K562 (cell line): ENCODE measurements around the gene MYH9. TPM values are rescaled to one million over a fixed set of nuclear protein-coding genes. Genes with fewer than 3 reads are reported as not detected.

Experiments used
- CBFA2T3 ChIP-seq: fragments of 450-650 bp; IDR thresholded peaks from 2 replicates; pipeline ENCODE4 v1.6.1; 2017
- DPF2 ChIP-seq: fragments of 450-650 bp; IDR thresholded peaks from 2 replicates; pipeline ENCODE4 v1.6.1; 2016
- KDM1A ChIP-seq, 2 experiments: fragments of 450-650 bp; IDR thresholded peaks; 2 replicates each; pipeline ENCODE4 v1.6.1; 2016; ENCODE audit warnings: mild to moderate bottlenecking in 2 of 2
- MAFK ChIP-seq: IDR thresholded peaks from 2 replicates; pipeline ENCODE4 v1.6.1; 2011; ENCODE audit warnings: low read length, improper control_type of control experiment
- MYC ChIP-seq, 2 experiments: fragments of 250-450 bp in 1 of 2; sonication (Bioruptor Pico) in 1 of 2; IDR thresholded peaks; 2 replicates each; pipeline versions ENCODE4 v1.5.1 to v1.6.1; 2012 to 2021; ENCODE audit warnings: low read depth in 2 of 2, borderline replicate concordance in 1 of 2, improper control_type of control experiment in 1 of 2, low read length in 1 of 2, mild to moderate bottlenecking in 1 of 2, moderate library complexity in 1 of 2
- NBN ChIP-seq: fragments of 450-650 bp; IDR thresholded peaks from 2 replicates; pipeline ENCODE4 v1.6.1; 2016; ENCODE audit warnings: low read depth, mild to moderate bottlenecking
- NCOR1 ChIP-seq: fragments of 450-650 bp; IDR thresholded peaks from 2 replicates; pipeline ENCODE4 v1.6.1; 2016; ENCODE audit warnings: mild to moderate bottlenecking, moderate library complexity
- NFIC ChIP-seq: fragments of 450-650 bp; IDR thresholded peaks from 2 replicates; pipeline ENCODE4 v1.6.1; 2017; ENCODE audit warnings: mild to moderate bottlenecking, inconsistent platforms
- PHF20 ChIP-seq: fragments of 450-650 bp; IDR thresholded peaks from 2 replicates; pipeline ENCODE4 v1.6.1; 2018; ENCODE audit not compliant: partially characterized antibody
- SP2 ChIP-seq: IDR thresholded peaks from 2 replicates; pipeline ENCODE4 v1.6.1; 2011; ENCODE audit warnings: mild to moderate bottlenecking, low read depth, low read length, moderate library complexity; ENCODE audit not compliant: poor library complexity, severe bottlenecking; ENCODE audit errors: extremely low read depth
- SRSF9 ChIP-seq: fragments of 200-400 bp; formaldehyde crosslinking; IDR thresholded peaks from 2 replicates; pipeline ENCODE4 v1.6.1; 2017; ENCODE audit warnings: low read depth, low read length, borderline replicate concordance
- ZNF830 ChIP-seq: fragments of 250-450 bp; sonication (Bioruptor Pico); IDR thresholded peaks from 2 replicates; pipeline ENCODE4 v1.5.0; 2021; ENCODE audit warnings: mild to moderate bottlenecking
- polyA plus RNA-seq, 8 experiments: library from polyadenylated mRNA; depleted of rRNA in 4 of 8; stranded (reverse) in 5 of 8; unstranded in 3 of 8; fragments of >200 nt; fragmentation: Nextera tagmentation in 2 of 8; fragmentation: Illumina TruSeq in 1 of 8; extraction: Ambion mirVana in 2 of 8; extraction: Trizol in 1 of 8; gene quantifications; 2 replicates each; pipeline versions ENCODE4 v1.2.1 to v1.2.3, GENCODE V29; 2011 to 2014; ENCODE audit warnings: inconsistent platforms in 1 of 8, missing spikeins in 1 of 8
- total RNA-seq, 7 experiments: library from RNA; depleted of rRNA in 6 of 7; stranded (reverse); fragments of >200 nt in 6 of 7; fragmentation: Illumina TruSeq in 2 of 7; extraction: Trizol in 2 of 7; gene quantifications; 2 replicates each; pipeline versions ENCODE4 v1.2.1 to v1.2.3, GENCODE V29; 2011 to 2021; ENCODE audit warnings: low replicate concordance in 1 of 7
- TF ChIP-seq, protein P1 (sequence below): fragments of 250-450 bp; sonication (Bioruptor Pico); IDR thresholded peaks from 2 replicates; pipeline ENCODE4 v1.5.0; 2021; ENCODE audit warnings: mild to moderate bottlenecking, borderline replicate concordance
- TF ChIP-seq, protein P2 (sequence below): sonication (generic); formaldehyde crosslinking; IDR thresholded peaks from 2 replicates; pipeline ENCODE4 v1.8.1; 2023; ENCODE audit warnings: mild to moderate bottlenecking, missing genetic modification reagents
- TF ChIP-seq, protein P3 (sequence below): sonication (generic); formaldehyde crosslinking; IDR thresholded peaks from 2 replicates; pipeline ENCODE4 v1.8.0; 2022; ENCODE audit warnings: mild to moderate bottlenecking, low read depth, missing genetic modification reagents
- TF ChIP-seq, protein P4 (sequence below), 2 experiments: fragments of 450-650 bp; conservative IDR thresholded peaks; 2 replicates each; pipeline ENCODE4 v1.6.1; 2017; ENCODE audit warnings: mild to moderate bottlenecking in 2 of 2, moderate library complexity in 2 of 2
- TF ChIP-seq, protein P5 (sequence below): fragments of 250-450 bp; sonication (Bioruptor Pico); IDR thresholded peaks from 2 replicates; pipeline ENCODE4 v1.8.0; 2021; ENCODE audit warnings: mild to moderate bottlenecking, moderate library complexity
- TF ChIP-seq, protein P6 (sequence below): sonication (generic); formaldehyde crosslinking; IDR thresholded peaks from 2 replicates; pipeline ENCODE4 v1.8.0; 2022; ENCODE audit warnings: missing genetic modification reagents, mild to moderate bottlenecking, moderate library complexity, borderline replicate concordance

The MYH9 gene
- total and polyA plus RNA-seq, 9 of the 15 experiments (the other 6 are each of a cell fraction or from before 2014, with no cell fraction given), result 0.71 to 111 (median 24.6) TPM

DNA sequence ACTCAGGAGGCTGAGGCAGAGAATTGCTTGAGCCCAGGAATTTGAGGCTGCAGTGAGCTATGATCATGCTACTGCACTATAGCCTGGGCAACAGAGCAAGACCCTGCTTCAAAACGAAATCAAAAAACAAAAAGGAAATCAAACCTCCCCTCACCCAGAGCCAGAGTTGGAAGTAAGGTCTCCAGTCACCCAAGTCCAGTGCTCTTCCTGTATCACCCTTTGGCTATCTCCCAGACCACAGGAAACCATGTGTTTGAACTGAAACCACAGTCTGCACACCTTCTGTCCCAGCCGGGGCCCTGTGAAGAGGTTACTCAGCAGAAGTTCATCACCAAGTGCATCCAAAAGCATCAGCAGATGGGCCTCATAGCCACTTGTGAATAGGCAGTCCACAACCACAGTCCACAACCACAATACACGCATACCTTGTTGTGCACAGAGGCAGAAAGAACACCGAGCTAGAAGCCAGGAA, 4.6 kb downstream of the MYH9 start (continued):
- TF ChIP-seq NCOR1 (0 out of 2 replicates have a peak, but pooled peaks have one; percentile 27), NFIC (peak; percentile 77), MYC (IDR thresholded peaks at IDR 0.05; ENCODE audit: low read depth, low read length) (peak; percentile 63), MYC (CRISPR knock-in tag; IDR thresholded peaks at IDR 0.05; ENCODE audit: borderline replicate concordance, low read depth) (no peak), MAFK (peak; percentile 28; the same call in 1 of the 2 replicates), NBN (no peak), SP2 (no peak), KDM1A (IDR thresholded peaks at IDR 0.05) (peak in 1 of 2 experiments; percentile 32; a peak in 1 of 4 replicates), DPF2 (no peak), CBFA2T3 (peak; percentile 65), SRSF9 (no peak), ZNF830 (CRISPR knock-in tag) (no peak), PHF20 (no peak)
- TF ChIP-seq, protein P1, sequence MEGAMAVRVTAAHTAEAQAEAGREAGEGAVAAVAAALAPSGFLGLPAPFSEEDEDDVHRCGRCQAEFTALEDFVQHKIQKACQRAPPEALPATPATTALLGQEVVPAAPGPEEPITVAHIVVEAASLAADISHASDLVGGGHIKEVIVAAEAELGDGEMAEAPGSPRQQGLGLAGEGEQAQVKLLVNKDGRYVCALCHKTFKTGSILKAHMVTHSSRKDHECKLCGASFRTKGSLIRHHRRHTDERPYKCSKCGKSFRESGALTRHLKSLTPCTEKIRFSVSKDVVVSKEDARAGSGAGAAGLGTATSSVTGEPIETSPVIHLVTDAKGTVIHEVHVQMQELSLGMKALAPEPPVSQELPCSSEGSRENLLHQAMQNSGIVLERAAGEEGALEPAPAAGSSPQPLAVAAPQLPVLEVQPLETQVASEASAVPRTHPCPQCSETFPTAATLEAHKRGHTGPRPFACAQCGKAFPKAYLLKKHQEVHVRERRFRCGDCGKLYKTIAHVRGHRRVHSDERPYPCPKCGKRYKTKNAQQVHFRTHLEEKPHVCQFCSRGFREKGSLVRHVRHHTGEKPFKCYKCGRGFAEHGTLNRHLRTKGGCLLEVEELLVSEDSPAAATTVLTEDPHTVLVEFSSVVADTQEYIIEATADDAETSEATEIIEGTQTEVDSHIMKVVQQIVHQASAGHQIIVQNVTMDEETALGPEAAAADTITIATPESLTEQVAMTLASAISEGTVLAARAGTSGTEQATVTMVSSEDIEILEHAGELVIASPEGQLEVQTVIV (CRISPR knock-in tag), result no peak
- TF ChIP-seq, protein P2, sequence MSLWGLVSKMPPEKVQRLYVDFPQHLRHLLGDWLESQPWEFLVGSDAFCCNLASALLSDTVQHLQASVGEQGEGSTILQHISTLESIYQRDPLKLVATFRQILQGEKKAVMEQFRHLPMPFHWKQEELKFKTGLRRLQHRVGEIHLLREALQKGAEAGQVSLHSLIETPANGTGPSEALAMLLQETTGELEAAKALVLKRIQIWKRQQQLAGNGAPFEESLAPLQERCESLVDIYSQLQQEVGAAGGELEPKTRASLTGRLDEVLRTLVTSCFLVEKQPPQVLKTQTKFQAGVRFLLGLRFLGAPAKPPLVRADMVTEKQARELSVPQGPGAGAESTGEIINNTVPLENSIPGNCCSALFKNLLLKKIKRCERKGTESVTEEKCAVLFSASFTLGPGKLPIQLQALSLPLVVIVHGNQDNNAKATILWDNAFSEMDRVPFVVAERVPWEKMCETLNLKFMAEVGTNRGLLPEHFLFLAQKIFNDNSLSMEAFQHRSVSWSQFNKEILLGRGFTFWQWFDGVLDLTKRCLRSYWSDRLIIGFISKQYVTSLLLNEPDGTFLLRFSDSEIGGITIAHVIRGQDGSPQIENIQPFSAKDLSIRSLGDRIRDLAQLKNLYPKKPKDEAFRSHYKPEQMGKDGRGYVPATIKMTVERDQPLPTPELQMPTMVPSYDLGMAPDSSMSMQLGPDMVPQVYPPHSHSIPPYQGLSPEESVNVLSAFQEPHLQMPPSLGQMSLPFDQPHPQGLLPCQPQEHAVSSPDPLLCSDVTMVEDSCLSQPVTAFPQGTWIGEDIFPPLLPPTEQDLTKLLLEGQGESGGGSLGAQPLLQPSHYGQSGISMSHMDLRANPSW (CRISPR knock-in tag), result no peak
- TF ChIP-seq, protein P3, sequence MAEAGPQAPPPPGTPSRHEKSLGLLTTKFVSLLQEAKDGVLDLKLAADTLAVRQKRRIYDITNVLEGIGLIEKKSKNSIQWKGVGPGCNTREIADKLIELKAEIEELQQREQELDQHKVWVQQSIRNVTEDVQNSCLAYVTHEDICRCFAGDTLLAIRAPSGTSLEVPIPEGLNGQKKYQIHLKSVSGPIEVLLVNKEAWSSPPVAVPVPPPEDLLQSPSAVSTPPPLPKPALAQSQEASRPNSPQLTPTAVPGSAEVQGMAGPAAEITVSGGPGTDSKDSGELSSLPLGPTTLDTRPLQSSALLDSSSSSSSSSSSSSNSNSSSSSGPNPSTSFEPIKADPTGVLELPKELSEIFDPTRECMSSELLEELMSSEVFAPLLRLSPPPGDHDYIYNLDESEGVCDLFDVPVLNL (CRISPR knock-in tag), result no peak
- TF ChIP-seq, protein P4, sequence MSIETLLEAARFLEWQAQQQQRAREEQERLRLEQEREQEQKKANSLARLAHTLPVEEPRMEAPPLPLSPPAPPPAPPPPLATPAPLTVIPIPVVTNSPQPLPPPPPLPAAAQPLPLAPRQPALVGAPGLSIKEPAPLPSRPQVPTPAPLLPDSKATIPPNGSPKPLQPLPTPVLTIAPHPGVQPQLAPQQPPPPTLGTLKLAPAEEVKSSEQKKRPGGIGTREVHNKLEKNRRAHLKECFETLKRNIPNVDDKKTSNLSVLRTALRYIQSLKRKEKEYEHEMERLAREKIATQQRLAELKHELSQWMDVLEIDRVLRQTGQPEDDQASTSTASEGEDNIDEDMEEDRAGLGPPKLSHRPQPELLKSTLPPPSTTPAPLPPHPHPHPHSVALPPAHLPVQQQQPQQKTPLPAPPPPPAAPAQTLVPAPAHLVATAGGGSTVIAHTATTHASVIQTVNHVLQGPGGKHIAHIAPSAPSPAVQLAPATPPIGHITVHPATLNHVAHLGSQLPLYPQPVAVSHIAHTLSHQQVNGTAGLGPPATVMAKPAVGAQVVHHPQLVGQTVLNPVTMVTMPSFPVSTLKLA (conservative IDR thresholded peaks at IDR 0.05), result peak in 1 of 2 experiments; percentile 59; a peak in 2 of 4 replicates
- TF ChIP-seq, protein P5, sequence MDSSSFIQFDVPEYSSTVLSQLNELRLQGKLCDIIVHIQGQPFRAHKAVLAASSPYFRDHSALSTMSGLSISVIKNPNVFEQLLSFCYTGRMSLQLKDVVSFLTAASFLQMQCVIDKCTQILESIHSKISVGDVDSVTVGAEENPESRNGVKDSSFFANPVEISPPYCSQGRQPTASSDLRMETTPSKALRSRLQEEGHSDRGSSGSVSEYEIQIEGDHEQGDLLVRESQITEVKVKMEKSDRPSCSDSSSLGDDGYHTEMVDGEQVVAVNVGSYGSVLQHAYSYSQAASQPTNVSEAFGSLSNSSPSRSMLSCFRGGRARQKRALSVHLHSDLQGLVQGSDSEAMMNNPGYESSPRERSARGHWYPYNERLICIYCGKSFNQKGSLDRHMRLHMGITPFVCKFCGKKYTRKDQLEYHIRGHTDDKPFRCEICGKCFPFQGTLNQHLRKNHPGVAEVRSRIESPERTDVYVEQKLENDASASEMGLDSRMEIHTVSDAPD (CRISPR knock-in tag), result no peak
- TF ChIP-seq, protein P6, sequence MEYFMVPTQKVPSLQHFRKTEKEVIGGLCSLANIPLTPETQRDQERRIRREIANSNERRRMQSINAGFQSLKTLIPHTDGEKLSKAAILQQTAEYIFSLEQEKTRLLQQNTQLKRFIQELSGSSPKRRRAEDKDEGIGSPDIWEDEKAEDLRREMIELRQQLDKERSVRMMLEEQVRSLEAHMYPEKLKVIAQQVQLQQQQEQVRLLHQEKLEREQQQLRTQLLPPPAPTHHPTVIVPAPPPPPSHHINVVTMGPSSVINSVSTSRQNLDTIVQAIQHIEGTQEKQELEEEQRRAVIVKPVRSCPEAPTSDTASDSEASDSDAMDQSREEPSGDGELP, result peak; percentile 85
